Activated CD8-positive, alpha-beta memory T cell treated with anti-CD3 and anti-CD28 coated beads, Interleukin-2, amount 50 U/mL, for 48 hours (primary cell): ENCODE data around the gene TSC22D4.

ENCODE experiments used
- DNase-seq: peaks from one replicate; pipeline ENCODE4 v3.0.0-alpha.2; 2020

Gene TSC22D4

DNA sequence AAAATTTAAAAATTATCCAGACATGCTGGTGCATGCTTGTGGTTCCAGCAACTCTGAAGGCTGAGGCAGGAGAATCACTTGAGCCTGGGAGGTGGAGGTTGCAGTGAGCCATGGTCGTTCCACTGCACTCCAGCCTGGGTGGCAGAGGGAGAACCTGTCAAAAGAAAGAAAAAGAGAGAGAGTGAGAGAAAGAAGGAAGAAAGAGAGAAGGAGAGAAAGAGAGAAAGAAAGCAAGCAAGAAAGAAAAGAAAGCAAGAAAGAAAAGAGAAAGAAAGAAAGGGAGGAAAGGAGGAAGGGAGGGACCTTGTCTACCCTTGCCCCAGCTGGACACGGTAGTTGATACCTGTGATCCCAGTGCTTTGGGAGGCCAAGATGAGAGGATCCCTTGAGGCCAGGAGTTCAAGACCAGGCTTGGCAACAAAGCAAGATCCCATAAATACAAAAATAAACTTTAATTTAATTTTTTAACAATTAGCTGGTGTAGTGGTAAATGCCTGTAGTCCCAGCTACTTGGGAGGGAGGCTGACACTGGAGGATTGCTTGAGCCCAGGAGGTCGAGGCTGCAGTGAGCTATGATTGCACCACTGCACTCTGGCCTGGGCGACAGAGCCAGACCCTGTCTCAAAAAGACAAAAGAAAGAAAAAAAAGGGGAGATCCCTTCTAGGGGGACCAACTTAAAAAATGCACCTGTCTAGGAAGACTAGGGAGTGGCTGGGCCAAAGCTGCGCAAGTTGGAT lies 13.9 kb upstream of the TSC22D4 start:
- no peak for DNase-seq

DNA sequence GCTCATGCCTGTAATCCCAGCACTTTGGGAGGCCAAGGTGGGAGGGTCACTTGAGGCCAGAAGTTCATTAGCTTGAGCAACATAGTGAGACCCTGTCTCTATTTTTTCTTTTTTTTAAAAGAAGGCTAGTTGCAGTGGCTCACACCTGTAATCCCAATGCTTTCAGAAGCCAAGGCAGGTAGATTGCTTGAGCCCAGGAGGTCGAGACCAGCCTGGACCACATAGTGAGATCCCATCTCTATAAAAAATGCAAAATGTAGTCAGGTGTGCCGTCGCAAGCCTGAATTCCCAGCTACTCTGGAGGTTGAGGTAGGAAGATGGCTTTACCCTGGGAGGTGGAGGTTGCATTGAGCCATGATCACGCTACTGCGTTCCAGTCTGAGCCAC lies 12.2 kb upstream of the TSC22D4 start:
- no peak for DNase-seq

DNA sequence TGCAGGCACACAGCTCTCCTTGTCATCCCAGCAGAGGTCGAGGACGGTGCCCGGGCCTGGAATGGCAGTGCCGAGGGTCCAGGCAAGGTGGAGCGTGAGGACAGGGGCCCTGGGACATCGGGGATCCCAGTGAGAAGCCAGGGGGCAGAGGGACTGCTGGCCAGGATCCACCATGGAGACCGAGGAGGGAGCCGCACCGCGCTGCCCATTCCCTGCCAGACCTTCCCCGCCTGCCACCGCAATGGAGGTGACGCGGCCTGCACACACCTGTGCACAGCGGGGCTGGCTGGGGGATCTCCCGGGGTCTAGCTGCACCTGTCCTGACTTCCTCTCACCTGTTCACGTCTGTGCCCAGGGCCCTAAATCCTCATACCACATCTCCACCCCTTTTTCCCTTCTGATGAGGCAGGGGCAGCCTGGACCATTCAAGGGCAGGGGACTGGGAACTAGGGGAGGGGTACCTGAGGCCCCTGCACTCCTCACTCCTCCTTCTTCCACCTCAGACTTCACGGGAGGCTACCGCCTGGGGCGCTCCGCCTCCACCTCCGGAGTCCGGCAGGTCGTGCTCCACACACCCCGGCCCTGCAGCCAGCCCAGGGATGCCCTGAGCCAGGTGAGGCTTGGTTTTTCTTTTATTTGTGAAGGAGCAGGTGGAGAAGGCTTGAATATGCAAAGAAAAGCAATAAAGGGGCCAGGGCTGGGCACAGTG lies 11.6 kb upstream of the TSC22D4 start:
- DNase-seq: no peak

GRCh38 chr7:100489824-100490223 lies 10.8 kb upstream of the TSC22D4 start:
- no peak for DNase-seq

DNA sequence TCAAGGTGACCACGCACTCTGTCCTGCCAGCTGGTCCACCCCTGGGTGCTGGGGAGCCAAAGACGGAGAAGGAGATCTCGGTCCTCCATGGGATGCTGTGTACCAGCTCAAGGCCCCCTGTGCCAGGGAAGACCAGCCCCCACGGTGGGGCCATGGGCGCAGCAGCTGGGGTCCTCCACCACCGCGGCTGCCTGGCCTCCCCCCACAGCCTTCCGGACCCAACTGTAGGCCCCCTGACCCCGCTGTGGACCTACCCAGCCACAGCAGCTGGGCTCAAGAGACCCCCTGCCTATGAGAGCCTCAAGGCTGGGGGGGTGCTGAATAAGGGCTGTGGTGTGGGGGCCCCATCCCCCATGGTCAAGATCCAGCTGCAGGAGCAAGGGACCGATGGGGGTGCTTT lies 10.1 kb upstream of the TSC22D4 start:
- no peak for DNase-seq

DNA sequence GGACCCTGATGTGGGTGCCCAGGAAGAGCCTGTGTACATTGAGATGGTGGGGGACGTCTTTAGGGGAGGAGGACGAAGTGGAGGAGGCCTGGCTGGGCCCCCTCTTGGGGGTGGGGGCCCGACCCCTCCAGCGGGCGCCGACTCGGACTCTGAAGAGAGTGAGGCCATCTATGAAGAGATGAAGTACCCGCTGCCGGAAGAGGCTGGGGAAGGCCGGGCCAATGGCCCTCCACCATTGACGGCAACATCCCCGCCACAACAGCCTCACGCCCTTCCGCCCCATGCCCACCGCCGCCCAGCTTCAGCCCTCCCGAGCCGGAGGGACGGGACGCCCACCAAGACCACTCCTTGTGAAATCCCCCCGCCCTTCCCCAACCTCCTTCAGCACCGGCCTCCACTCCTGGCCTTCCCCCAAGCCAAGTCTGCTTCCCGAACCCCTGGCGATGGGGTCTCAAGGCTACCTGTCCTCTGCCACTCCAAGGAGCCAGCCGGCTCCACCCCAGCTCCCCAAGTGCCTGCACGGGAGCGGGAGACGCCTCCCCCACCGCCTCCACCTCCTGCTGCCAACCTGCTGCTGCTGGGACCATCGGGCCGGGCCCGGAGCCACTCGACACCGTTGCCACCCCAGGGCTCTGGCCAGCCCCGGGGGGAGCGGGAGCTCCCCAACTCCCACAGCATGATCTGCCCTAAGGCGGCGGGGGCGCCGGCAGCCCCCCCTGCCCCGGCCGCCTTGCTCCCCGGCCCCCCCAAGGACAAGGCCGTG lies 9.5 kb upstream of the TSC22D4 start:
- DNase-seq: no peak

DNA sequence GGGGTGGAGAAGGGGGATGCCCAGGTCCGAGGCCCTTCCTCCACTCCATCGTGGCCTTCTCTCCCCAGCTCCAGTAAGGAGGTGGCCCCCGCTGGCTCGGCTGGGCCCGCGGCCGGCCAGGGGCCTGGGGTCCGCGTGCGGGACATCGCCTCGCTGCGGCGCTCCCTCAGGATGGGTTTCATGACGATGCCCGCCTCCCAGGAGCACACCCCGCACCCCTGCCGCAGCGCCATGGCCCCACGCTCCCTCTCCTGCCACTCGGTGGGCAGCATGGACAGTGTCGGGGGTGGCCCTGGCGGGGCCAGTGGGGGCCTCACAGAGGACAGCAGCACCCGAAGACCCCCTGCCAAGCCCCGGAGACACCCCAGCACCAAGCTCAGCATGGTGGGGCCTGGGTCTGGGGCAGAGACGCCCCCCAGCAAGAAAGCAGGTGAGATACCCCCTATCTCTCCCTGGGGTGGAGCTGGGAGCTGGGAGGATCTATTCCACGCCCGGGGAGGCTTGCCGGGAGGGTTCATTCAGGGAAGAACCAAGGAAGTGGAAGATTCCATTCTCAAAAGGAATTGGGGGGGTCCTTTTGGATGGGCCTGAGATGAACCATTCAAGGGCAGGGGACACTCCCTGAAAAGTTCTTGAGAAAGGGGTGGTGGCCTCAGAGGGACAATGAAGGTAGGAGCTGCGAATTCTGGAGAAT lies 7.9 kb upstream of the TSC22D4 start:
- no peak for DNase-seq

DNA sequence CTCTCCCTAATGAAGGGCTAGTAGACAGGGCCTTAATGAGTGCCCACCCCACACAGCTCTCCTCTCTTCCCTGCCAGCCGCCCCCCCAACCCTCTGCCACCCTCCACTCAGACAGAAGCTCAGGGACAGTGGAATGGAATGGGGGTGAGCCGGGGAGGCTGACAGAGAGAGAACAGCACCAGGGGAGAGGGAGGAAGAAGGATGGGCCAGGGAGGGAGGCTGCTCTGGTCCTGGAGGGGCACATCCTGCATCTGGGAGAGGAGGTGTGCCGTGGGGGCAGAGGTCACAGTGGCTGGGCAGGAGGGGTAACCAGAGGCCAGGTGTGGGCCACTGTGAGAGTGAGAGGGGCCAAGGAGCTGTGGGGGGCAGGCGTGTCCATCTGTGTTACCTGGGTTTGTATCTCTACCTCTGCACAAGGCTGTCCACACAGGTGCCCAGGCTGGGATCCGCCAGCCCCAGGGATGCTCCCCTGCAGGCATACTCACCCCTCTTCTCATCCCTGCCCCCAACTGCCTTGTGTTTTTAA lies 7.2 kb upstream of the TSC22D4 start:
- DNase-seq: no peak

DNA sequence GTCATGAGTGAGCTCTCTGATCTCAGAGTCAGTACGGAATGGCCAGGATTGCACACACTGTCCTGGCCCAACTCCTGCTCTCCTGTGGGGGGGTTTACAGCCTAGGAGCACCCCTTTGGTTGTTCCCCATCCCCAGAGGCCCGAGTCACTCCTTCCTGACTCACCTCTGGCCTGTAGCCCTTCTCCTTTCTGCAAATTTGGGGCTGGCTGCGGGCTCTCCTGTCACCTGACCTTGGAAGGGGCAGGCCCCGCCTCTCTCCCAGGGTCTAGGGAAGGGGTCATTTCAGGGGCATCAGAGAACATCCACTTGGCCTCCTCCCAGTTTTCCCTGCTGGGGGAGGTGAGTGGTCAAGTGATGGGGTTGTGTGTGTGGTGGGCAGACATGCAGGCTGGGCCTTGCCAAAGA lies 6.5 kb upstream of the TSC22D4 start:
- DNase-seq: no peak

DNA sequence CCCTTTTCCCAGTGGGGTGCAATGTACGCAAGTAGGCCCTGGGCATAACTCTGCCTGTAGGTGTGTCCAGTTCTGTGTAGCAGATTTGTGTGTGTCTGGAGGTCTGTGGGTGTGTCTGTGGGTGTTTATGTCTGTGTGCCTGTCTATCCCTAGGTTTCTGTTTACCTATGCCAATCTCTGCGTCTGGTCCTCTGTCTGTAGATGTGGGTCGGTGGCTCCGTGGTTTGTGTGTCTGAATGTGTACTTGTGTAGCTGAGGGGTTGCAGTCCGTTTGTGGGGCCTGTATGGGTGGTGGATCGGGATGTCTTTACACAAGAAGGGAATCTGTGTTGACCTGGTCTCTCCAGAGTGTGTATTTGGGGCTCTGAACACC lies 5.6 kb upstream of the TSC22D4 start:
- no peak for DNase-seq

- no peak for DNase-seq
Measured at GRCh38 chr7:100483722-100484672, 5.0 kb upstream of the TSC22D4 start, which contains the start of gene NYAP1. Gene NYAP1, plus strand, starts transcription at chr7:100483927. Its CDS starts 1,385 bp downstream, at chr7:100485312.

DNA sequence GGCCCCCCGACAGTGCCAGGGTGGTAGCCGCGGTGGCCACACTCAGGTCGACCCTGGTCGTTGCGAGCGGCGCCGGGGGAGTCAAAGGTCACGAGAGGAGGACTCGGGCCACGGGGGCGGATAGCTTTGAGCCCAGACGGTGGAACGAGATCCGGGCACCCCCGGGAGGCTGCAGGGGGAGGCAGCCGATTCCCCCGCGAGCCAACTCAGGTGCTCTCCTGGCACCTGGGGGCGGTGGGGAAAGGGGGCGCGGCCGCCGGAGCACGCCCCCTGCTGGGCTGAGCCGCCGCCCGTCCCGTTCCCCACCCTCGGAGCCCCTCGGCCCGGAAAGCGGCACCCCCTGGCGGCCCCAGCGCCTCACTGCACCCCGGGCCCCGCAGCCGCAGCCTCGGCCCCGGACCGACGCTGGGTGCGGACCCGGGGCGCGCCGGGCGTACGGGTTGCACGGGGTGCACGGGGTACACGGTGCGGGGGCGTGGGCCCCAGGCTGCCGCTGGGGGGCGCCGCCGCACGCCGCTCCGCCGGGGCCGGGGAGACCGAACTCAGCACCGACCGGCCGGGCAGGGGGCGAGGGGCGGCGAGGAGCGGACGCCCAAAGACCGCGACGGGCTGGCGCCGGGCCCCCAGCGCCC lies 4.2 kb upstream of the TSC22D4 start:
- peak; percentile 96 for DNase-seq

GRCh38 chr7:100482728-100483089 lies 3.7 kb upstream of the TSC22D4 start:
- no peak for DNase-seq

DNA sequence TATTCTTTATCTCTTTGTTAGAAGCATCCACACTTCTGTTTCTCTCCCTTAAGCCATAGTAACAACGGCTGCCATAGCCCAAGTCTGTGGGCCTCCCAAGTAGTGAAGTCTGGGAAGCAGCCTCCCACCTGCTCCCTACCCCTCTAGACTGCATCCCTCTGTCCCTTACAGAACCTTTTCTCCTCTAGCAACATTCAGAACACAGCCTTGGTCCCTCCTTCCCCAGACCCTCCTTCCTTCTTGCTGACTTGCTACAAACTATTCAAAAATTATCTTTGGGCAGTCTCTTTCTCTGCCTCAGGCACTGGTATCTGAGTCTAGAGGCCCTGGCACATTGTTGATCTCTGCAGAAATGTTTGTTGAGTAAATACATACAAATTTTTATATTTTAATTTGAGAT lies 2.5 kb upstream of the TSC22D4 start:
- DNase-seq: no peak

- DNase-seq: no peak
Measured at GRCh38 chr7:100477871-100478267, 1.1 kb downstream of the TSC22D4 start.

DNA sequence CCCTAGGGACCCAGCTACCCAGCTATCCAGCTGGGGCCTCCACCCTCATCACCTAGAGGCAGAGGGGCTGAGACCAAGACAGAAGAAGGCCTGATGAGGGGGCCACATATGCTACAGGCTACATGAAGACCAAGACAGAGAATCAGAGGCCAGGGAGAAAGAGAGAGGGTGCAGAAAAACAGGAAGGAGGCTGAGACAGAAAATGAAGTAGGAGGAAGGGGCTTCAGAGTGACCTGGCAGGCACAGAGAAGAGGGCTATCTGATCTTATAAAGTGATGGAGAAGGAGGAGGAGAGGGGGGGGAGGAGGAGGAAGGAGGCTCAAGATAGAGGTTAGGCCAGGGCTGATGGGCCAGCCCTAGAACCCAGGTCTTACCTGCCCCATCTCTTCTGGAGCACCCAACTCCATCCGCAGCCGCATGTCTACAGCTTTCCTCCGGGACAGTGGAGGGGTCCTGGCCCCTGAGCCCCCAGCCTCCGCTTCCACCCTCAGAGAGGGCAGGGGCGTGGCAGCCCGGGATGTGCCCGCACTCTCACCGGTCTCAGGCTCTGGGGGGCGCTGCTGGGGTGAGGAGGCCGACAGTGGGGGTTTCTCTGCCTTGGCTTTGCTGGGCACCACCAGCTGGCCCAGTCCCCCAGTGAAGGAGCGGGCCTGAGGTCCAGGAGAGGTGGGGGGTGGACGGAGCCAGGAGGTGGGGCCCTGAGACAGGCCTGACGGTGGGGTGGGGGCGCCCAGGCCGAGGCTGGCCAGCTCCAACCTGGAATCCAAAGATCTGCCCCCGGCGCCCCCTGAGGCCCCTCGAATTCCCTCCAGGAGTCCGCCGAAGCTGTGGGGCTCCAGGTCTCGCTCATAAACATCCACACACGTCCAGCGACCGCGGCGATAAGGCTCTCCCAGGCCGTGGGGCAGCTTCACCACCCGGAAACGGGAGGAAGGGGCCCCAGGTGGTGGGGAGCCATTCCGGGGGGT lies 1.8 kb downstream of the TSC22D4 start:
- DNase-seq: peak; percentile 83

GRCh38 chr7:100476101-100476780 lies 2.8 kb downstream of the TSC22D4 start:
- no peak for DNase-seq

DNA sequence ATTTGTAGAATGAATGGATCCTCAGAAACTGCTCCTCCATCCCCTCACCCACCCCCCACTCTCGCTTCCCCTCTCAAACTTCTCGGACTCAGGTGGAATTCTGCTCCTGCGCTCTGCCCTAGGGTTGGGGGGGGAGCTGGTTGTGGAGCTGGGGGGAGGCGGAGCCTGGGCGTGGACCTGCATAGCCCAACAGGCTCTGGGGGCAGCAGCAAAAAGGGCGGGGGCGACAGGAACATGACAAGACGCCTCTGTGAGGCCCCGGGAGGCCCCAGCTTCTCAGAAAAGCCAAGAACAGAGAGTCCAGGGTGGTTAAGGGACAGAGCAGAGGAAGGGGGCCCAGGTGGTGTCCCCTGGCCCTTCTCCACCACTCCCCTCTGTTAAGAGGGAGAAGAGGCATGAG lies 3.5 kb downstream of the TSC22D4 start:
- DNase-seq: no peak

GRCh38 chr7:100472854-100473499 lies 6.0 kb downstream of the TSC22D4 start:
- no peak for DNase-seq
